ENCODE data around the gene NTS. TPM values are rescaled to one million over a fixed set of nuclear protein-coding genes. Genes with fewer than 3 reads are reported as not detected.

NTS gene
- polyA plus RNA-seq, 1 experiment = not detected

- no peaks in the 10 kb centered on the region for H3K36me3 ChIP-seq (ENCODE audit: control insufficient read depth, insufficient read depth, low read length)
- no peaks in the 10 kb centered on the region for H3K27me3 ChIP-seq (ENCODE audit: control insufficient read depth, insufficient read depth, low read length)
- ChIA-PET CTCF (interaction anchor here (2.6 kb wide), 1 partner anchor 23 kb away, joined by 7 read pairs; no protein-coding TSS in a partner anchor), POLR2A (no interaction called here)
- H3K4me3 ChIP-seq (ENCODE audit: low read depth, low read length) = no peak overlapping the region
- TF ChIP-seq CTCF (IDR thresholded peaks at IDR 0.05; ENCODE audit: insufficient read depth, low read depth, low read length) = no peak
- DNase-seq (ENCODE audit: low read depth) = no peak
Observed at GRCh38 chr12:85843606-85844310, 30.3 kb upstream of the NTS start.

GRCh38 chr12:85849344-85849743, 24.8 kb upstream of the NTS start:
- H3K36me3 ChIP-seq (ENCODE audit: control insufficient read depth, insufficient read depth, low read length) = no peaks in the 10 kb centered on the region
- POLR2A ChIA-PET = no interaction called here
- no peak for DNase-seq (ENCODE audit: low read depth)
- no peaks in the 10 kb centered on the region for H3K27me3 ChIP-seq (ENCODE audit: control insufficient read depth, insufficient read depth, low read length)
- no peak overlapping the region for H3K4me3 ChIP-seq (ENCODE audit: low read depth, low read length)
- no peak for TF ChIP-seq CTCF (IDR thresholded peaks at IDR 0.05; ENCODE audit: insufficient read depth, low read depth, low read length)
- CTCF ChIA-PET = interaction anchor here (0.6 to 0.8 kb wide), 3 partner anchors 11 to 18 kb away, joined by 3 read pairs; no protein-coding TSS in a partner anchor

- no peak for TF ChIP-seq CTCF (IDR thresholded peaks at IDR 0.05; ENCODE audit: insufficient read depth, low read depth, low read length)
- ChIA-PET CTCF (interaction anchor here (1.0 to 1.9 kb wide), 4 partner anchors 11 to 406 kb away, joined by 4 to 7 read pairs (median 6); partner anchors contain the start of gene RASSF9), POLR2A (no interaction called here)
- no peaks in the 10 kb centered on the region for H3K27me3 ChIP-seq (ENCODE audit: control insufficient read depth, insufficient read depth, low read length)
- no peak overlapping the region for H3K4me3 ChIP-seq (ENCODE audit: low read depth, low read length)
- H3K36me3 ChIP-seq (ENCODE audit: control insufficient read depth, insufficient read depth, low read length) = no peaks in the 10 kb centered on the region
- no peak for DNase-seq (ENCODE audit: low read depth)
Observed at GRCh38 chr12:85855305-85855704, 18.8 kb upstream of the NTS start.

- Histone ChIP-seq H3K36me3 (ENCODE audit: control insufficient read depth, insufficient read depth, low read length) (no peaks in the 10 kb centered on the region), H3K4me3 (ENCODE audit: low read depth, low read length) (no peak overlapping the region), H3K27me3 (ENCODE audit: control insufficient read depth, insufficient read depth, low read length) (no peaks in the 10 kb centered on the region)
- POLR2A ChIA-PET = no interaction called here
- no peak for TF ChIP-seq CTCF (IDR thresholded peaks at IDR 0.05; ENCODE audit: insufficient read depth, low read depth, low read length)
- no peak for DNase-seq (ENCODE audit: low read depth)
- CTCF ChIA-PET = interaction anchor here (0.9 kb wide), 2 partner anchors 10 to 381 kb away, joined by 3 to 4 read pairs; no protein-coding TSS in a partner anchor
Observed at GRCh38 chr12:85856966-85857365, 17.1 kb upstream of the NTS start.

- no peak for TF ChIP-seq CTCF (IDR thresholded peaks at IDR 0.05; ENCODE audit: insufficient read depth, low read depth, low read length)
Observed at GRCh38 chr12:85865890-85866289, 8.2 kb upstream of the NTS start.

More at GRCh38 chr12:85865890-85866289, 8.2 kb upstream of the NTS start:
- no peaks in the 10 kb centered on the region for H3K36me3 ChIP-seq (ENCODE audit: control insufficient read depth, insufficient read depth, low read length)
- POLR2A ChIA-PET = no interaction called here
- DNase-seq (ENCODE audit: low read depth) = no peak
- H3K27me3 ChIP-seq (ENCODE audit: control insufficient read depth, insufficient read depth, low read length) = no peaks in the 10 kb centered on the region
- CTCF ChIA-PET = interaction anchor here (0.8 to 5.4 kb wide), 6 partner anchors 11 to 399 kb away, joined by 3 to 49 read pairs (median 10); no protein-coding TSS in a partner anchor
- H3K4me3 ChIP-seq (ENCODE audit: low read depth, low read length) = no peak overlapping the region

Measured in BJ (cell line).